Measurements from ENCODE around the gene SPSB4.

- TF ChIP-seq EZH2 (IDR thresholded peaks at IDR 0.05; ENCODE audit: borderline replicate concordance, insufficient read depth, low read depth, low read length, poor library complexity, severe bottlenecking) (no peak), CTCF (IDR thresholded peaks at IDR 0.05) (no peak)
Observed at GRCh38 chr3:141015481-141015880, 35.7 kb upstream of the SPSB4 start.
